ENCODE results near the gene LVRN. TPM values are rescaled to one million over a fixed set of nuclear protein-coding genes. Genes with fewer than 3 reads are reported as not detected.

Gene LVRN
- total RNA-seq, 1 experiment from 2014 or later: 1.9 TPM

- H3K9me2 ChIP-seq (ENCODE audit: insufficient read depth): no peaks in the 10 kb centered on the region
- DNase-seq (ENCODE audit: low read depth, low spot score): no peak
- TF ChIP-seq EZH2 (IDR thresholded peaks at IDR 0.05) (no peak), JUND (IDR thresholded peaks at IDR 0.05) (no peak), CBX3 (IDR thresholded peaks at IDR 0.05; ENCODE audit: low read depth) (no peak), YY1 (IDR thresholded peaks at IDR 0.05; ENCODE audit: extremely low read depth, insufficient replicate concordance, low read depth, low read length) (no peak), FOSL1 (IDR thresholded peaks at IDR 0.05; ENCODE audit: low read depth) (no peak), RAD21 (IDR thresholded peaks at IDR 0.05; ENCODE audit: low read depth) (no peak), SP1 (IDR thresholded peaks at IDR 0.05; ENCODE audit: low read depth) (no peak), POLR2A (IDR thresholded peaks at IDR 0.05; ENCODE audit: borderline replicate concordance, extremely low read depth, insufficient read depth, insufficient read length) (no peak), ZNF274 (IDR thresholded peaks at IDR 0.05; ENCODE audit: low read depth, low read length) (no peak), POLR2AphosphoS5 (IDR thresholded peaks at IDR 0.05; ENCODE audit: low read depth, low read length) (no peak), SIN3A (IDR thresholded peaks at IDR 0.05; ENCODE audit: low read depth) (no peak), ZFX (IDR thresholded peaks at IDR 0.05) (no peak), TCF7L2 (IDR thresholded peaks at IDR 0.05; ENCODE audit: borderline replicate concordance, extremely low read depth, insufficient read depth, insufficient read length) (no peak), EZH2phosphoT487 (IDR thresholded peaks at IDR 0.05; ENCODE audit: borderline replicate concordance) (no peak)
- TF ChIP-seq, protein P1, sequence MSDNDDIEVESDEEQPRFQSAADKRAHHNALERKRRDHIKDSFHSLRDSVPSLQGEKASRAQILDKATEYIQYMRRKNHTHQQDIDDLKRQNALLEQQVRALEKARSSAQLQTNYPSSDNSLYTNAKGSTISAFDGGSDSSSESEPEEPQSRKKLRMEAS (IDR thresholded peaks at IDR 0.05): no peak
- TF ChIP-seq, protein P2, sequence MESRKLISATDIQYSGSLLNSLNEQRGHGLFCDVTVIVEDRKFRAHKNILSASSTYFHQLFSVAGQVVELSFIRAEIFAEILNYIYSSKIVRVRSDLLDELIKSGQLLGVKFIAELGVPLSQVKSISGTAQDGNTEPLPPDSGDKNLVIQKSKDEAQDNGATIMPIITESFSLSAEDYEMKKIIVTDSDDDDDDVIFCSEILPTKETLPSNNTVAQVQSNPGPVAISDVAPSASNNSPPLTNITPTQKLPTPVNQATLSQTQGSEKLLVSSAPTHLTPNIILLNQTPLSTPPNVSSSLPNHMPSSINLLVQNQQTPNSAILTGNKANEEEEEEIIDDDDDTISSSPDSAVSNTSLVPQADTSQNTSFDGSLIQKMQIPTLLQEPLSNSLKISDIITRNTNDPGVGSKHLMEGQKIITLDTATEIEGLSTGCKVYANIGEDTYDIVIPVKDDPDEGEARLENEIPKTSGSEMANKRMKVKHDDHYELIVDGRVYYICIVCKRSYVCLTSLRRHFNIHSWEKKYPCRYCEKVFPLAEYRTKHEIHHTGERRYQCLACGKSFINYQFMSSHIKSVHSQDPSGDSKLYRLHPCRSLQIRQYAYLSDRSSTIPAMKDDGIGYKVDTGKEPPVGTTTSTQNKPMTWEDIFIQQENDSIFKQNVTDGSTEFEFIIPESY (IDR thresholded peaks at IDR 0.05; ENCODE audit: extremely low read depth, insufficient replicate concordance, low read length): no peak
- TF ChIP-seq, protein P3, sequence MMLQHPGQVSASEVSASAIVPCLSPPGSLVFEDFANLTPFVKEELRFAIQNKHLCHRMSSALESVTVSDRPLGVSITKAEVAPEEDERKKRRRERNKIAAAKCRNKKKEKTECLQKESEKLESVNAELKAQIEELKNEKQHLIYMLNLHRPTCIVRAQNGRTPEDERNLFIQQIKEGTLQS (IDR thresholded peaks at IDR 0.05): no peak
- CTCF ChIA-PET: no interaction called here
- no peaks in the 10 kb centered on the region for H3K27me3 ChIP-seq (ENCODE audit: insufficient read depth, low read length)
- RAD21 ChIA-PET (ENCODE audit: low non-redundant PET in 1 of 2, low total read pairs in 2 of 2, uncharacterized antibody in 2 of 2, unreplicated experiment in 2 of 2): interaction anchor here in 1 of 2 experiments (0.7 kb wide), 1 partner anchor 151 kb away, joined by 3 read pairs; no protein-coding TSS in a partner anchor
- no peaks in the 10 kb centered on the region for H3K9me3 ChIP-seq (ENCODE audit: control insufficient read depth in 1 of 2, insufficient read depth in 1 of 2, low read depth in 1 of 2, low read length in 2 of 2)
- no peaks in the 10 kb centered on the region for H4K20me1 ChIP-seq (ENCODE audit: insufficient read depth)
- no peak for ATAC-seq
- POLR2A ChIA-PET: interaction anchor here (0.8 kb wide), 1 partner anchor 130 kb away, joined by 4 read pairs; no protein-coding TSS in a partner anchor
- no peak overlapping the region for H3K9ac ChIP-seq (ENCODE audit: low read length)
- intact Hi-C loops (cut with micrococcal nuclease): no loop called here
- no peaks in the 10 kb centered on the region for H3K79me2 ChIP-seq (ENCODE audit: insufficient read depth, low read length)
- H3K4me3 ChIP-seq (replicated peaks in 1 of 2; ENCODE audit: low read depth in 1 of 2, low read length in 2 of 2): no peak overlapping the region
- peaks cover 0 to 3% of the 10 kb centered on the region in 2 experiments; a peak in 1 of 4 replicates for H3K36me3 ChIP-seq (ENCODE audit: control insufficient read depth in 1 of 2, insufficient read depth in 2 of 2, low read length in 2 of 2)
- H3K4me1 ChIP-seq (ENCODE audit: control insufficient read depth in 1 of 2, insufficient read depth in 2 of 2, low read length in 2 of 2): peaks cover 11 to 66% of the 10 kb centered on the region in 2 experiments
- no peak overlapping the region for H3K27ac ChIP-seq (ENCODE audit: low read depth, low read length)
- H3K4me2 ChIP-seq (ENCODE audit: low read length): no peak overlapping the region
- H2AFZ ChIP-seq (ENCODE audit: low read depth, low read length, poor library complexity, severe bottlenecking): no peak overlapping the region
- no TSS peak for BruUV-seq (replicated peaks)
Measured at GRCh38 chr5:116038817-116039216, 76.5 kb downstream of the LVRN start.

Data from HCT116 (cell line).